ENCODE results near the gene PIK3CA.

Gene PIK3CA

DNA sequence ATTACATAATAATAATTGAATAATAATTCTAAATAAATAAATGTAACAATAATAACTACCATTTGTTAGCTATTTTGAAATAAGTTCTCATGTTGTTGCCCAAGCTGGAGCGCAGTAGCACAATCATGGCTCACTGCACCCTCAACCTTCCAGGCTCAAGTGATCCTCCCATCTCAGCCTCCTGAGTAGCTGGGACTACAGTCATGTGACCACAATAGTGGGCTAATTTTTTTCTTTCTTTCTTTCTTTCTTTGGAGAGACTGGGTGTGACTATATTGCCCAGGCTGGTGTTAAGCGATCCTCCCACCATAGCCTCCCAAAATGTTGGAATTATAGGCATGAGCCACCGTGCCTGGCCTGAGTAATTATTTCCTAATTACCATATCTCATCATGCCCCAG lies 133.7 kb downstream of the PIK3CA start:
- no peak overlapping the region for H3K9ac ChIP-seq (ENCODE audit: low read length)
- H3K36me3 ChIP-seq (ENCODE audit: control insufficient read depth, low read depth, low read length), result no peaks in the 10 kb centered on the region
- no peak overlapping the region for H3K4me3 ChIP-seq (ENCODE audit: low read length)
- H3K4me1 ChIP-seq (ENCODE audit: control insufficient read depth, low read depth, low read length), result peaks cover 3% of the 10 kb centered on the region
- H3K9me3 ChIP-seq (ENCODE audit: control insufficient read depth, low read depth, low read length), result no peaks in the 10 kb centered on the region
- no peak overlapping the region for H3K27ac ChIP-seq (ENCODE audit: low read length)
- no peaks in the 10 kb centered on the region for H3K27me3 ChIP-seq (ENCODE audit: control insufficient read depth, insufficient read depth, low read length)

DNA sequence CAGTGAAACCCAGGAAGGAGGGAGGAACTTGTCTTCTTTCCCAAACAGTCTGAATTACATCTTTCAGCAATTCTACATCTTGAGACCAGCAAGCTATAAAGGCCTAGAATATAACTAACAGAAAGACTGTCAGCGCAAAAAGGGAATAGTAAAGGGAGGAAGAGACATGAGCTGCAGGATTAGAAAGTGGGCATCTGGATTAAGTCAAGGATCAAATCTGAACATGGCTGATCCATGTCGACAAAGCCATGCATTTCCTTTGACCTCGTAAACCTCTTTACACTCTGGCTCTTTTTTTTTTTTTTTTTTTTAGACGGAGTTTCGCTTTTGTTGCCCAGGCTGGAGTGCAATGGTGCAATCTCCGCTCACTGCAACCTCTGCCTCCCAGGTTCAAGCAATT lies 138.2 kb downstream of the PIK3CA start:
- Histone ChIP-seq H3K4me1 (ENCODE audit: control insufficient read depth, low read depth, low read length) (no peaks in the 10 kb centered on the region), H3K9me3 (ENCODE audit: control insufficient read depth, low read depth, low read length) (no peaks in the 10 kb centered on the region), H3K27ac (ENCODE audit: low read length) (no peak overlapping the region), H3K36me3 (ENCODE audit: control insufficient read depth, low read depth, low read length) (no peaks in the 10 kb centered on the region), H3K4me3 (ENCODE audit: low read length) (no peak overlapping the region), H3K27me3 (ENCODE audit: control insufficient read depth, insufficient read depth, low read length) (no peaks in the 10 kb centered on the region), H3K9ac (ENCODE audit: low read length) (no peak overlapping the region)

DNA sequence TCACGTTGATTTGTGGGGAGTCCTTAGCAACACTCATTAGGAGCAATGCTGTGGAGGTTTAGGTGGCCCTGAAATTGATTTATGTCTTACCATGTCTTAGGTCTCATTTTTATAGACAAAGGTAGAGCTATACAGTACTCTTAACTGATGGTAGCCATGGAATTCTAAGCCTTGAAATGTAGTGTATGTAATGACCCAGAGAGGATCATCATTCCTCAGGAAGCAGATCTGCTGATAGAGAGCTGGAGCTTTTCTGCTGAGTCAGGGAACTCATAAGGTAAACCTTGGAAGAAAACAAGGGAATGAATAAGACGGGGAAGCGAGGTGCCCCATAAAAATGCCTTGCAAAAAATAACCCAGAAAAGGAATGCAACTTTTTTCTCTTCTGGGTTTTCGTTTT lies 140.7 kb downstream of the PIK3CA start:
- H3K36me3 ChIP-seq (ENCODE audit: control insufficient read depth, low read depth, low read length), result no peaks in the 10 kb centered on the region
- no peak overlapping the region for H3K4me3 ChIP-seq (ENCODE audit: low read length)
- no peaks in the 10 kb centered on the region for H3K4me1 ChIP-seq (ENCODE audit: control insufficient read depth, low read depth, low read length)
- H3K27ac ChIP-seq (ENCODE audit: low read length), result no peak overlapping the region
- H3K9ac ChIP-seq (ENCODE audit: low read length), result no peak overlapping the region
- no peaks in the 10 kb centered on the region for H3K9me3 ChIP-seq (ENCODE audit: control insufficient read depth, low read depth, low read length)
- H3K27me3 ChIP-seq (ENCODE audit: control insufficient read depth, insufficient read depth, low read length), result no peaks in the 10 kb centered on the region

DNA sequence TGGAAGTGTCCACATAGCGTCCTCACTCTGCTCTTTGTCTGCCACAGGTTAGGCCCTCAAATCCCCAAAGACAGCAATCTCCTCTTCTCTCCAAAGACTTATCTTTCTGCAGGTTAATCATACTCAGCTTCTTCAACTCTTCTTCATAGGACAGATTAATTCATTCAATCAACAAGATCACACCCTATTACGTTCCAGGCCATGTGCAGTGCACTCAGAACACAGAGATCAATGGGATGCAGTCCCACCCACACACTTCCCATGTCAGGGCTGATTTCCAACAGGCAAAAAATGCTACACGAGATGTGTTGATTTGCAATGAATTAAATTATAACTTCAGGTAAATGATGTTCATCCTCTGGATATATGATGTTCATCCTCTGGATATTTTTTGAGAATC lies 141.1 kb downstream of the PIK3CA start:
- Histone ChIP-seq H3K9me3 (ENCODE audit: control insufficient read depth, low read depth, low read length) (no peaks in the 10 kb centered on the region), H3K9ac (ENCODE audit: low read length) (no peak overlapping the region), H3K4me1 (ENCODE audit: control insufficient read depth, low read depth, low read length) (no peaks in the 10 kb centered on the region), H3K4me3 (ENCODE audit: low read length) (no peak overlapping the region), H3K36me3 (ENCODE audit: control insufficient read depth, low read depth, low read length) (no peaks in the 10 kb centered on the region), H3K27me3 (ENCODE audit: control insufficient read depth, insufficient read depth, low read length) (no peaks in the 10 kb centered on the region), H3K27ac (ENCODE audit: low read length) (no peak overlapping the region)
